GM18873 (cell line): ENCODE measurements around the gene CEP164.
"Not testable (repeated sequence)": the region's sequence is repeated elsewhere in the genome, so short reads cannot be mapped to it uniquely, and the experiment has no call there.

Experiments used
- ATAC-seq: cut with Tn5 transposase; IDR thresholded peaks from one replicate; pipeline ENCODE4 v1.9.1; 2021; ENCODE audit warnings: mild to moderate bottlenecking, moderate library complexity, moderate number of reproducible peaks; ENCODE audit not compliant: unreplicated experiment, low FRiP score

CEP164 gene

GRCh38 chr11:117437041-117437790, 109.6 kb downstream of the CEP164 start:
- ATAC-seq = no peak

DNA sequence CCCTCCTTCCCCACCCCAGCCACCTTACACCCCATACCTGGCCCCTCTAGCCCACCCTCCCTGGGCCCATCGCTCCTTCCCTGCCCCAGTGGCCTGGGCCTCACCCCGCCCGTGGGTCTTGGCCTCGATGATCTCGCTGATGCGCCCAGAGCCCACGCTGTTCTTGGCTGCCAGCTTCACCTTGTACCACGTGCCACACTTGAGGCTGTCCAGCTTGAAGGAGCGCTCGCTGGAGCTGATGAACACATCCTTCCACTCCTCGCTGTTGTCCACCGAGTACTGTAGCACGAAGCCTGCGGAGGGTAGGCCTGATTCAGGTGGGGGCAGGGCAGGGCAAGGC, 110.1 kb downstream of the CEP164 start:
- no peak for ATAC-seq

DNA sequence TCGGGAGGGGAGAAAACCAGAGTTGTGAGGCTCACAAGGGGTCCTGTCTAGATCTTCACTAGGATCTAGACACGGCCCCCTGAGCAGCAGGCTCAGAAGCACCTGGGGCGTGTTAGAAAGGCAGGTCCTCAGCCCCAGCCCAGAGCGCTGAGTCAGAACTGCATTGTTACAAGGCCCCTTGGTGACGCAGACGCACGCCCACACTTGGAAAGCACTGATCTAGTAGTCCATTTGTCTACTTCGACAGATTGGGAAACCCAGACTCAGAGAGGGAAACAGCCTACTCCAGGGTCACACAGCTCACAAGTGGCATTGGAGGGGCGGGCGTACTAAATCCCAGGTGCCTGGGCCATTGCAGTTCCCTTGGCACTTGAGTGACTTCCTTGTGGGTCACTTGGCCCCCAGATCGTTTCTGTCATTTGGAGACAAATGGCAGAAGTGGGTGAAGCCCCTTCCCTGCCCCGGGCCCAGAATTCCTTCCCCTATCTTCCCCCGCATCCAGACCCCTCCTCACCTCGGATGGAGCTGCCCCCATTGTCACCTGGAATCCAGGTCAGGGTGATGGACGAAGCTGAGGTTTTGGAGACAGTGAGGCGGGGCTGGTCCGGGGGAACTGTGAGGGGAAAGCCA, 110.8 kb downstream of the CEP164 start:
- no peak for ATAC-seq

DNA sequence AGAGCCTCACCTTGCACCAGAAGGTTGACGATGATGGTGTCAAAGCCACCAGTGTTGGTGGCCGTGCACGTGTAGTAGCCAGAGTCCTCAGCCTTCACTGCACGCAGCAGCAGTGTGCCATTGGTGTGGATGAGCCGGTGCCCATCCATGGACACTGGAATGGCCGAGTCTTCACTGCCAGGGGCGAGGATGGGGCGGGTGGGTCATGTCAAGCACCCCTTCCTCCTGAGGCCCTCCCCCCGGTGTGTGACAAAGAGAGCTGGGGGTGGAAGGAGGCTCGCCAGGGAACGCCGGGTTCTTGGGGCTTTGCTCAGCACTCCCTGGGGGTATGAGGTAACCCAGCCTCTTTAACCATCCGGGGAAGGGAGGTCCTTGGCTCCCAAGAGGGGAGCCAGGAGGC, 111.6 kb downstream of the CEP164 start:
- no peak for ATAC-seq

GRCh38 chr11:117440258-117440657, 112.6 kb downstream of the CEP164 start:
- no peak for ATAC-seq

- ATAC-seq = no peak
Measured at GRCh38 chr11:117441146-117441975, 113.7 kb downstream of the CEP164 start.

GRCh38 chr11:117442049-117442868, 114.6 kb downstream of the CEP164 start:
- ATAC-seq = no peak

DNA sequence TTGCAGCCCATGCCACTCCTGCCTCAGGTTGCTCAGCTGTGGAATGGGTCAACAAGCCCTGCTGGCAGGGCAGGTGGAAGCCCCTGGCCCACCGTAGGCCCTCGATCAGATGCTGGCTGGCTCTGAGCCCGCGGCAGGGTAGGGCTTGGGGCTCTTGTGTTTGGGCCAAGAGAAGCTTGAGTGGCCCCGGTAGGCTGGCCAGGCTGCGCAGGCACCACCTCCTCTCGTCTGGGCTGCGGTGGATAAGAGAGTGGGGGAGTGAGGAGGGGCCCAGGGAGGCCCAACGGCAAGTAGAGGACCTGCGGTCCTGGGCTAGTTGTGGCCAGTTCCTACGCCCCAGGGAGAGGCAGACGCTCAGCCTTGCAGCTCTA, 115.2 kb downstream of the CEP164 start:
- ATAC-seq = no peak

DNA sequence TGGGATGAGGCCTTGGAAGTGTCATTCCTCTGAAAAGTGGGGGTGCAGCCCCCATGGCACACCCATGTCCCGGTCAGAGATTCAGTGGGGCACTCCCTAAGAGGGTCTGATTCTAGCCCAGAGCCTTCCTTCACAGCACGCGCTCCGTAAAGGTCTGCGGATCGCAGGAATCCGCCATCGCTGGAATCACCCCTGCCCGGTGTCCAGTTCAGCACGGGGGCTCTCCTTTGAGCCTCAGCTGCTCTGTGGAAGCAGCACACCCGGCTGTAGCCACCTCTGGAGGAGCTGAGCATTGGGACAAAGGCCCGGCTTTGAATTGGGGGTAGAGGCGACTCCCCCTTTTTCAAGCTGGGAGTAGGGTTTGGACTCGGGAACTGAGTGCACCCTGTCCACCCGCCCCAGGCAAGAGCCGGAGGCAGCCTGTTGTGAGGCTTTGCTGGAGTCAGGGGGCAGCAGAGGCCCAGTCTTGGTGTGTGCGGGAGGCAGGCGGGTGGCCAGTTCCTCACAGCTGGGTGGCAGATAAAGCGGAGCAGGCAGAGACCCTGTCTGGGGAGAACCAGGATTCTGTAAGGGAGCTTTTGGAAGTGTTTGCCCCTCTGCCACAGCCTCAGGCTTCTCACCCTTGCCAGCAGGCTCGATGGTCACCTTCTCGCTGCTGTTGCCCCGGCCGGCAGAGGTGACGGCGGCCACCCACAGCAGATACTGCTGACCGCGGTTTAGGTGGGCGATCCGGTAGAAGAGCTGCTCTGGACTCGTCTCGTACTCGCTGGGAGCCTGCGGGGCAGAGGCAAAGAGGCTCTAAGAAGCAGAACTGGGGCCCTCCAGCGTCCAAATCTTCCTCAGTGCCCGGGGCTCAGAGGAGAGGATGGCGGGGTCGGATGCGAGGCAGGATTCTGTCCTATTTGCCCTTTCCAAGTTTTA, 115.9 kb downstream of the CEP164 start:
- no peak for ATAC-seq

DNA sequence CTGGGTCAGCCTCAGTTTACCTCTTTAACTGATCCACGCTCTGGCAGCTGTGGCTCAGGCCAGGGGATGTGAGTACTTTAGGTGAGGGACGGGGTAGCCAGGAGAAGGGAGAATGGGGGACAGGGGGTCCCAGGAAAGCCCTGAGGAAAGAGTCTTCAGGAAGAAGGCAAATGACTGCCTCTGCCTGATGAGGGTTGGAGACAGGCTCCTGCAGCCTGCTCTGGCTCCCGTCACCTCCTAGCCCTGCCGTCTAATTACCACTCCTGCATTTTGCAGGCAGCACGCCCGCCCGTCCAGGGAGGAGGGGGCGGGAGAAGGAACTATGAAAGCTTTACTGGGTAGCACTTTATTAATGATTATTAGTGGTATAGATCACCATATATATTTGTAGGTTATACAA, 116.6 kb downstream of the CEP164 start:
- no peak for ATAC-seq

GRCh38 chr11:117444711-117445658, 117.3 kb downstream of the CEP164 start:
- no peak for ATAC-seq

DNA sequence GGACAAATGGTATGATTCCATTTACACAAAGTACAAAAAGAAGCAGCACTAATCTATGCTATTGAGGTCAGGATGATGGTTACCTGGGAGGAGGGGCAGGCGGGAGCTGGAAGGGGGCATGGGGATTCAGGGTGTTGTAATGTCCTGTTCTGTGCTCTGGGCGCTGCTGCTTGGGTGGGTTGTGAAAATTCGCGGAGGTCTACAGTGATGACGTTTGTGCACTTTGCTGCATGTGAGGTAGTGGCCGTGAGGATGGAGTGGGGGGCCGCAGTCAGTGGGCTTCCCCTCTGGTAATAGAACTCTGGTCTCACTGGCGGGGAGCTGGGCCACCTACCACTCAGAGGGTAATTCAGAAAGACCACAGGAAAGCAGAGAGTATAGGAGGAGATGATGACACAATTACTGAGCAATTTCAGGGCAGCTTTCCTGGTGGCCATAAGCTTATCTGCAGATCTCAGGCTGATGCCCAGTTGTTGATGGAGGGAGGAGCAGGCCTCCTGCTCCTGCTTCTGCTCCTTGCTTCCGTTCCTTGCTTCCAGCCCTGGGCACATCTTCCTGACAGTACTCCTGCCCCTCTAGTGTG, 121.5 kb downstream of the CEP164 start:
- ATAC-seq = no peak

GRCh38 chr11:117453886-117454563, 126.4 kb downstream of the CEP164 start:
- ATAC-seq = no peak

- no peak for ATAC-seq
Measured at GRCh38 chr11:117454564-117454917, 126.9 kb downstream of the CEP164 start.

DNA sequence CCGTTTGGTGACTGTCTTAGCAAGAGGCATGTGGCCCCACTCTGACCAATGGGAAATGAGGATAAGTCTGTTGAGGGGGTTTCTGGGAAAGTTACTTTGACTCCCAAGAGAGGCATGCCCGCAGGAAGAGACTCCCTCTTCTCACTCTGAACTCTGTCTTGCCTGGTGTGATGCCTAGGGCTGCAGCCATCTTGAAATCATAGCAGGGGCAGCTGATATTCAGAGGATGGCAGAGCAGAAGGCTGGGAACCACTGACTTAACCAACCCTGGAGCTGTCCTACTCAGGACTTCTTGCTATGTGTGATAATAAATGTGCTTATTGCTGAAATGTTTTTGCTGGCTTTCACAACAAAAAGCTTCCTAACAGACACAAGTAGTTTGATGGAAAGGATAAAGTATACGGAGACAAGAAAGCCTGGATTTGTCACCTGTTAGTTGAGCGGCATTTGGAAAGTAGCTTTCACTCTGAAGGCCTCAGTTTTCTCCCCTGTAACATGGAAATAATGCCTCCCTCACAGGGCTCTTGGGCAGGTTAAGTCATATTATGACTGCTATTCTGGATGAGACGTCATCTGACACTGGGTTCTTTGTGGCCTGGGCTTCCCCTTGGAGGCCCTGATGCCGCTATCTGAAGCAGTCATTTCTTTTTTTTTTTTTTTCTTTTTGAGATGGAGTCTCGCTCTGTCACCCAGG, 128.5 kb downstream of the CEP164 start:
- peak; percentile 78 for ATAC-seq

- ATAC-seq = not testable (repeated sequence)
Measured at GRCh38 chr11:117456721-117457029, 129.0 kb downstream of the CEP164 start.

GRCh38 chr11:117457031-117457785, 129.6 kb downstream of the CEP164 start:
- ATAC-seq = no peak
